Measurements from ENCODE around the gene PEMT.

PEMT gene

GRCh38 chr17:17509601-17510425 lies 81.7 kb downstream of the PEMT start:
- no peak overlapping the region for H3K4me3 Mint-ChIP-seq
- peak overlapping the region; percentile 75 for H3K27ac Mint-ChIP-seq

GRCh38 chr17:17508646-17509591 lies 82.6 kb downstream of the PEMT start:
- ATAC-seq (ENCODE audit: low read depth) (no peak), DNase-seq (ENCODE audit: low spot score in 2 of 2) (no peak)
- Mint-ChIP-seq H3K4me3 (no peak overlapping the region), H3K27ac (no peak overlapping the region), H3K27me3 (peaks cover 2% of the 10 kb centered on the region), H3K36me3 (no peaks in the 10 kb centered on the region), H3K4me1 (peaks cover 4% of the 10 kb centered on the region), H3K9me3 (no peaks in the 10 kb centered on the region)

More at GRCh38 chr17:17509601-17510425, 81.7 kb downstream of the PEMT start:
- Mint-ChIP-seq H3K27me3 (peaks cover 2% of the 10 kb centered on the region), H3K36me3 (no peaks in the 10 kb centered on the region), H3K9me3 (no peaks in the 10 kb centered on the region), H3K4me1 (peaks cover 4% of the 10 kb centered on the region)
- DNase-seq (ENCODE audit: low spot score in 2 of 2) = no peak
- no peak for ATAC-seq (ENCODE audit: low read depth)

DNA sequence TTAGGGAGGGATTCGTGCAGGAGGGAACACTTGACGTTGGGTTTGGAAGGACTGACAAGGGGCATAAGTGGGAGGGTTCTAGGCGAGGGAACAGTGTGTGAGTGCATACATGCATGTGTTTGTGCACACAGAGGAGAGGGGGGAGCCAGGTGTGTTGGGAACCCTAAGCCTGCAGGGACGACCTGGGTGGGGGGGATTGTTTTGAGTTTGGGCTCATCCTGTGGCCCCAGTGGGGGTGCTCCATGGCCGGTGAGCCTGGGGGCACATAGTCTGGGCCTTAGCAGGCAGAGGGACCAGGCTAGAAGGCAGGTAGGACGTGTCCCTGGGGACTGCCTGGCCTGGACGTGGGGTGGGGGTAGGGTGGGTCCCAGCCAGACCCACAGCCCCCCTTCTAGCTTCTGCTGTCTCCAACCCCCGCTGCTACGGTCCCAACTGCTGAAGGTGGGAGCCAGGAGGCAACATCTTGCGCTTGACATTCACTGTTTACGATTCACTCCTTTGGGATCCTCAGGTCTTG lies 83.4 kb downstream of the PEMT start:
- no peak for DNase-seq (ENCODE audit: low spot score in 2 of 2)
- no peak for ATAC-seq (ENCODE audit: low read depth)
- no peaks in the 10 kb centered on the region for H3K9me3 Mint-ChIP-seq
- peaks cover 4% of the 10 kb centered on the region for H3K27me3 Mint-ChIP-seq
- no peaks in the 10 kb centered on the region for H3K36me3 Mint-ChIP-seq
- H3K27ac Mint-ChIP-seq = no peak overlapping the region
- no peak overlapping the region for H3K4me3 Mint-ChIP-seq
- peaks cover 6% of the 10 kb centered on the region for H3K4me1 Mint-ChIP-seq

DNA sequence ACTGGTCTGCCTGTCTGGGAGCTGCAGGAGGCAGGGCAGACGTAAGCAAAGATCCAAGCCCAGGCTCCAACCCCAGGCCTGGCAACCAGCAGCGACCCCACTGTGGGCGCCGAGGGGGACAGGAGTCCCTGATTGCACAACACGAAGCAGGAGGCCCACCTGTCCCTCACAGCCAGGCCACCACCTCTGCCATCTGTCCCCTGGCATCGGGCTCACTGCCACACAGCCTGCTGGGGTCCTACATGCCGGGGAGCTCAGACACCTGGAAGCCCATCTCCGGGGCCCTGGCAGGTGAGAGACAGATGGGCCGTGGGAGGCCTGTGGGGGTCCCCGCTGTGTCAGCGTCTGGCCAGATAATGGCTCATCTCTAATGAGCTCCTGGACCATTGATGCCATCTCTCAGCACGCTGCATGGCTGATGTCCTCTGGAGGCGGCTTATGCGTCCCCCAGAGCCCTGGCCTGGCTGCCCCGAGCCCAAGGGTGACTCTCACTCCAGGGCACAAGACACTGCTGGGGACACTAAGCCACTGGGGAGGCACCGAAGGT lies 84.0 kb downstream of the PEMT start:
- DNase-seq (ENCODE audit: low spot score in 2 of 2) (no peak), ATAC-seq (ENCODE audit: low read depth) (no peak)
- no peak overlapping the region for H3K27ac Mint-ChIP-seq
- H3K9me3 Mint-ChIP-seq = no peaks in the 10 kb centered on the region
- no peaks in the 10 kb centered on the region for H3K36me3 Mint-ChIP-seq
- peaks cover 6% of the 10 kb centered on the region for H3K27me3 Mint-ChIP-seq
- no peak overlapping the region for H3K4me3 Mint-ChIP-seq
- peaks cover 6% of the 10 kb centered on the region for H3K4me1 Mint-ChIP-seq

DNA sequence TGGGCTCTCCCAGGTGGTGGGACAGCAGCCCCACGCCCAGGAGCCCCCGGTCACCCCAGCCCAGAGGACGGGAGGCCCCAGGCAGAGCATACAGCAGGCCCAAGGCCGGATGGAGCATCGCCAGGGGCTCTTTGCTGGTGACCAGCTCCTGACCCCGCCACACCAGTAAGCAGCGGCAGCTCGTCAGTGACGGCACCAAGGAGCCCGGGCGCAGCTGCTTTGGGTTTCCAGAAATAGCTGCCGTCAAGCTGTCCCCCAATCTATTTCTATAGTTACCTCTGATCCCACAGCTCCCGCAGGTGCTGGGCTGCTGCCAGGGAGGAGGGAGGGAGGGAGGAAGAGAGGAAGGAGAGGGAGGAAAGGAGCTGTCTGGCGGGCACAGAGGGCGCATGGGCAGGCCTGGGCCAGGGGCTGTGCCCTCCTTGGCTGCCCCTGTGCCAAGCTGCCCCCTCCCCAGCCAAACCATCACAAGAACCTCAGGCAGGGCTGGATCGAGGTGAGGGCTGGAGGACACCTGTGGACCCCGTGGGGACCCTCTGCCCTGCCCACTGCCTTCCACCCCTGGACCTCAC lies 84.5 kb downstream of the PEMT start:
- Mint-ChIP-seq H3K4me1 (peaks cover 6% of the 10 kb centered on the region), H3K27me3 (peaks cover 8% of the 10 kb centered on the region), H3K27ac (no peak overlapping the region), H3K9me3 (no peaks in the 10 kb centered on the region), H3K36me3 (no peaks in the 10 kb centered on the region), H3K4me3 (no peak overlapping the region)
- no peak for DNase-seq (ENCODE audit: low spot score in 2 of 2)
- ATAC-seq (ENCODE audit: low read depth) = no peak

- ATAC-seq (ENCODE audit: low read depth) = no peak
- no peak for DNase-seq (ENCODE audit: low spot score in 2 of 2)
- Mint-ChIP-seq H3K27ac (no peak overlapping the region), H3K36me3 (no peaks in the 10 kb centered on the region), H3K4me3 (no peak overlapping the region), H3K27me3 (peaks cover 10% of the 10 kb centered on the region), H3K4me1 (peaks cover 6% of the 10 kb centered on the region), H3K9me3 (no peaks in the 10 kb centered on the region)
These were observed 85.2 kb downstream of the PEMT start for GRCh38 chr17:17506181-17506741.

DNA sequence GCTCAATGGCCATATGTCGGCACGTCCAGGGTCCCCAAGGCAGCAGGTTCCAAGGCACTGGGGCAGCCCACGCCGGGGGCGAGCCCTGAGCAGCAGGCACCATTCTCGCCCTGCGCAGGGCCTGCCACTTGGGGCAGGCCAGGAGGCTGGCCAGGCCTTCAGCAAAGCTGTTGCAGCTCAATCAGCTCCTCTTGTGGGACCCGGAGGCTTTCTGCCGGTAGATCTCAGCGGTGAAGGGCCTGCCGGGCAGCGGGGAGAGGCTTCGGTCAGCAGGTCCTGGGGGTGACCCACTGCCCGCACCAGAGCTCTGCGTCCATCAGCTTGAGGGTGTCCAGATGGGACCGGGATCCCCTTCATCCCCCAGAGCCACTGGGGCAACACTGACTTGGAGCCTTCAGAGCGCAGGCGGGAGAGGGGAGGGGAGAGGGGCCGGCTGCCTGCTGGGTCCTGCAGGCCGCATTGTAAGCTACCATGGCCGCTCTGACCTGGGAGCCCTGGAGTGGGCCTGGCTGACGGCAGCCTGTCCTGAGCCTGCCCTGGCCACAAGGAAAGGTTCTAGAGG lies 85.8 kb downstream of the PEMT start:
- H3K4me3 Mint-ChIP-seq = no peak overlapping the region
- no peak for ATAC-seq (ENCODE audit: low read depth)
- no peaks in the 10 kb centered on the region for H3K36me3 Mint-ChIP-seq
- H3K4me1 Mint-ChIP-seq = peaks cover 6% of the 10 kb centered on the region
- peaks cover 13% of the 10 kb centered on the region for H3K27me3 Mint-ChIP-seq
- no peak for DNase-seq (ENCODE audit: low spot score in 2 of 2)
- H3K27ac Mint-ChIP-seq = no peak overlapping the region
- H3K9me3 Mint-ChIP-seq = no peaks in the 10 kb centered on the region

DNA sequence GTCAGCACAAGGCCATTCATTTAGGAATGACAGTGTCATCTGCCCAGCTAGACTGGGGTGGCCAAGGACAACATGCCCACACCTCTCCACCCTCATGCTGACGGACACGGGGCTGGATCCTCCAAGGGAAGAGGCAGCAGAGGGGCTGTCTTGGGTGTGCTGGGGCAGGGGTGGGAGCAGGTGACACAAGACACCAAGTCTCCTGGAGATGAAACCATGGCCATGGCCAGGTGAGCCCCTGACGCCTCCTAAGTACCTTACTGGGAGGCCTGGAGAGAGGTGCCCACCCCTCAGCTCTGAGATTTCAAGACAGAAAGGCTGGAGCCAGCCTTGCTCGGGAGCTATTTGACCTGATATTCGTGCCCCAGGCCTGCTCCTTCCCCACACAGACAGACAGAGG lies 86.4 kb downstream of the PEMT start:
- Mint-ChIP-seq H3K9me3 (no peaks in the 10 kb centered on the region), H3K4me1 (peaks cover 6% of the 10 kb centered on the region), H3K27me3 (peaks cover 13% of the 10 kb centered on the region), H3K27ac (no peak overlapping the region), H3K4me3 (no peak overlapping the region), H3K36me3 (no peaks in the 10 kb centered on the region)
- DNase-seq (ENCODE audit: low spot score in 2 of 2) (no peak), ATAC-seq (ENCODE audit: low read depth) (no peak)

DNA sequence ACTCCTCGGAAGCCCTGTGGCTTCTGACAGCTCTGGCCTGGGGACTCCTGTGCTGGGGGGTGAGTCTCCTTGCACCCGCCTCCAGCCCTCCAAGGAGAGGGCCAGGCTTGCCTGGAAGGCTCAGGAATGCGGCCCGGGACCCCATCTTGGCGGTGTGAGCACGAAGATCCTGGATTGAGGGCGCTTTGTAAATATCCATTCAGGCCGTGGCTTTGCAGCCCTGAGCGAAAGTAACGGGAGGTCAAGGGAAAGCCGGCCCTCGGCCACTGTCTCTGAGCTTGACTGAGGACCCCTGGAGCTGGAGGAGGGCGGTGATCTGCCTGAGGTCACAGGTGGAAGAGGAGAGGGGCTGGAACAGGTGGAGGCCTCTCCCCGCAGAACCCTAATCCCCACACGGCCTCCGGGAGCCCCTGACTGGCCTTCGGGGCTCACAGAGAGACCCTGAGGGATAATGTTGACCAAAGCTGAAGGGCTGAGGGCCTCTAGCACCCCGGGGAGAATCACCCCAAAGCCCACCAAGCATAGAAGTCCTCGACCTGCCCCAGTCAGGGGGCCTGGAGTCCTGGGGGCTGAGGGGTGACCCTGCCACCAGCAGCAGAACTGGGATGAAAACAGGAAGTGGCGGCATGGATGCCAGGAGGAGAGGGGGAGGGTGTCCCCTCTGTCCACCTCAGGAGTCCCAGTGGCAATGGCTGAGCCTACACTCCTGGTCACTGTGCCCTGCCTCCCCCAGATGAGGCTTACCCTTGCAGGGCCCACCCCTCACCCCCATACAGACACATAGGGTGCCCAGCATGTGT lies 87.0 kb downstream of the PEMT start:
- ATAC-seq (ENCODE audit: low read depth) (no peak), DNase-seq (ENCODE audit: low spot score in 2 of 2) (no peak)
- Mint-ChIP-seq H3K9me3 (no peaks in the 10 kb centered on the region), H3K27me3 (peaks cover 13% of the 10 kb centered on the region), H3K27ac (no peak overlapping the region), H3K36me3 (no peaks in the 10 kb centered on the region), H3K4me3 (no peak overlapping the region), H3K4me1 (peaks cover 2% of the 10 kb centered on the region)

GRCh38 chr17:17503566-17504130 lies 87.9 kb downstream of the PEMT start:
- no peak overlapping the region for H3K4me3 Mint-ChIP-seq
- H3K27ac Mint-ChIP-seq = no peak overlapping the region
- peaks cover 2% of the 10 kb centered on the region for H3K4me1 Mint-ChIP-seq
- no peak for ATAC-seq (ENCODE audit: low read depth)
- no peaks in the 10 kb centered on the region for H3K9me3 Mint-ChIP-seq
- H3K36me3 Mint-ChIP-seq = no peaks in the 10 kb centered on the region
- peaks cover 13% of the 10 kb centered on the region for H3K27me3 Mint-ChIP-seq
- DNase-seq (ENCODE audit: low spot score in 2 of 2) = no peak

DNA sequence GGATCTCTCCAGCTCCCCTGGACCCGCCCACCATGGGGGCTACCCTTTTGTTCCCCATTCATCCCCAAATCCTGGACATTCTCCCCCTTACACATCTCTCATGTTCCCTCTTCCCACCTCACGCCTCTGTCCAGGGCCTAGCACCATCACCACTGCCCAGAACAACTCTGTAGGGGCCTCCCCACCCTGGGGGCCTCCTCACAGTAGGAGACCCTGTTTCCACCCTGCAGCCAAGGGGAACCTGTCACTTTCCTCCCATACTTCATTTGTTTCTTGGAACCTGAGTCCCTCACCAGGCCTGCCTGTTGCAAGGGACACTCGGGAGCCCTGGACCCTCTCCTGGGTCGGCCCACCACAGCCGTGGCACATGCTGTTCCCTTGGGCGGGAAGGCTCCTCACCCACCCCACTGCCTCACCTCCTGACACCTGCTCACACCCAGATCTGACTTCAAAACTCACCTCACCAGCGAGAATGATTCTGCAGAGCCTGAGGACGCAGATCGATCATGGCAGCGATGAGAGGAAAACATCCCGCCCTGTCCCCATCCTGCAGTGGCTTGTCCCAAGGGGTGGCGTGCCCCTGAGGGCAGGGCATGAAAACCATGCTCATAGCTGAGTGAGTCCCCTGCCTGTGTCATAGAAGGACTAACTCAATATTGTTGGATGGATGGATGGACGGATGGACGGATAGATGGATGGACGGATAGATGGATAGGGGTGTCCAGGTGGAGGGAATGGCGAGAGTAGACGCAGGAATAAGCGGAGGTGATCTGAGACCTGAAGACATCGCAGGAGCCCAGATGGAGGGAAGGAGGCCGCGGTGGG lies 88.6 kb downstream of the PEMT start:
- no peak for ATAC-seq (ENCODE audit: low read depth)
- no peak overlapping the region for H3K4me3 Mint-ChIP-seq
- peaks cover 2% of the 10 kb centered on the region for H3K4me1 Mint-ChIP-seq
- no peaks in the 10 kb centered on the region for H3K9me3 Mint-ChIP-seq
- no peaks in the 10 kb centered on the region for H3K36me3 Mint-ChIP-seq
- peaks cover 13% of the 10 kb centered on the region for H3K27me3 Mint-ChIP-seq
- DNase-seq (ENCODE audit: low spot score in 2 of 2) = no peak
- no peak overlapping the region for H3K27ac Mint-ChIP-seq
